Measurements from ENCODE around the gene CHST6. TPM values are rescaled to one million over a fixed set of nuclear protein-coding genes. Genes with fewer than 3 reads are reported as not detected.

CHST6 gene
- polyA plus RNA-seq, 1 donor (not counting 4 experiments of a cell fraction or from before 2014, with no cell fraction given) = 0.14 TPM

DNA sequence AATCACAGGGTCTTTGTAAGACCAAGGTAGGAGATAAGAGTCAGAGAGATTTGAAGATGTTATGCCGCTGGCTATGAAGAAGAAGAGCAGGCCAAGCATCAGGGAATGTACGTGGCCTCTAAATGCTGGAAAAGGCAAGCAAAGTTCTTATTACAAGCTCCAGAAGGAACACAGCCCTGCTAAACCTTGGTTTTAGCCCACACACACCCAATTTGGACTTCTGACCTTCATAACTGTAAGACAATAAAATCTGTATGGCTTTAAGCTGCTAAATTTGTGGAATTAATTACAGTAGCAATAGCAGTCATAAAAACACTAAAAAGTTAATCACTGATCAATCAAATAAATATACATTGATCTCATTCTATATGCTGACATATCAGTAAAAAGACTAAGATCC, 36.8 kb downstream of the CHST6 start:
- H3K4me3 ChIP-seq (ENCODE audit: control insufficient read depth in 2 of 3, extremely low read depth in 1 of 3, insufficient read depth in 2 of 3, low read depth in 1 of 3, low read length in 3 of 3) = no peak overlapping the region
- H3K9me3 ChIP-seq (ENCODE audit: control insufficient read depth, low read depth, low read length) = no peaks in the 10 kb centered on the region
- no peak overlapping the region for H3K27ac ChIP-seq (ENCODE audit: control insufficient read depth, insufficient read depth, low read length)
- dilution Hi-C loops (cut with MboI; ENCODE audit: extremely low pct_ligation_motif_present, low sequenced_read_pairs) = no loop called here
- no peaks in the 10 kb centered on the region for H3K27me3 ChIP-seq (ENCODE audit: control insufficient read depth, extremely low read depth, insufficient read depth, low read length)
- peaks cover 4 to 16% of the 10 kb centered on the region in 2 experiments for H3K36me3 ChIP-seq (ENCODE audit: control insufficient read depth in 2 of 2, extremely low read depth in 1 of 2, insufficient read depth in 2 of 2, low read length in 2 of 2)
- H3K4me2 ChIP-seq (ENCODE audit: control insufficient read depth, extremely low read depth, insufficient read depth, low read depth, low read length) = no peak overlapping the region
- peaks cover 15% of the 10 kb centered on the region for H3K4me1 ChIP-seq (ENCODE audit: control insufficient read depth, extremely low read depth, insufficient read depth, low read length)
- no peaks in the 10 kb centered on the region for H3K9me1 ChIP-seq (ENCODE audit: control insufficient read depth, extremely low read depth, insufficient read depth, low read length)
- DNase-seq (ENCODE audit: low read depth, low spot score) (no peak), FAIRE-seq (no peak)
- H3K9ac ChIP-seq (ENCODE audit: control insufficient read depth, extremely low read depth, insufficient read depth, low read length) = no peak overlapping the region
- TF ChIP-seq, protein P1, sequence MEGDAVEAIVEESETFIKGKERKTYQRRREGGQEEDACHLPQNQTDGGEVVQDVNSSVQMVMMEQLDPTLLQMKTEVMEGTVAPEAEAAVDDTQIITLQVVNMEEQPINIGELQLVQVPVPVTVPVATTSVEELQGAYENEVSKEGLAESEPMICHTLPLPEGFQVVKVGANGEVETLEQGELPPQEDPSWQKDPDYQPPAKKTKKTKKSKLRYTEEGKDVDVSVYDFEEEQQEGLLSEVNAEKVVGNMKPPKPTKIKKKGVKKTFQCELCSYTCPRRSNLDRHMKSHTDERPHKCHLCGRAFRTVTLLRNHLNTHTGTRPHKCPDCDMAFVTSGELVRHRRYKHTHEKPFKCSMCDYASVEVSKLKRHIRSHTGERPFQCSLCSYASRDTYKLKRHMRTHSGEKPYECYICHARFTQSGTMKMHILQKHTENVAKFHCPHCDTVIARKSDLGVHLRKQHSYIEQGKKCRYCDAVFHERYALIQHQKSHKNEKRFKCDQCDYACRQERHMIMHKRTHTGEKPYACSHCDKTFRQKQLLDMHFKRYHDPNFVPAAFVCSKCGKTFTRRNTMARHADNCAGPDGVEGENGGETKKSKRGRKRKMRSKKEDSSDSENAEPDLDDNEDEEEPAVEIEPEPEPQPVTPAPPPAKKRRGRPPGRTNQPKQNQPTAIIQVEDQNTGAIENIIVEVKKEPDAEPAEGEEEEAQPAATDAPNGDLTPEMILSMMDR (optimal IDR thresholded peaks at IDR 0.05 in 1 of 3, IDR thresholded peaks at IDR 0.05 in 1 of 3, conservative IDR thresholded peaks at IDR 0.05 in 1 of 3; ENCODE audit: extremely low read depth in 1 of 3, insufficient read depth in 2 of 3, low read length in 3 of 3) = no peak
- TF ChIP-seq EZH2 (IDR thresholded peaks at IDR 0.05; ENCODE audit: low read length) = no peak
- no peak overlapping the region for H2AFZ ChIP-seq (ENCODE audit: control insufficient read depth, low read length)
- H4K20me1 ChIP-seq (ENCODE audit: control insufficient read depth, extremely low read depth, insufficient read depth, low read length) = peaks cover 17% of the 10 kb centered on the region
- peaks cover 99% of the 10 kb centered on the region for H3K79me2 ChIP-seq (ENCODE audit: control insufficient read depth, insufficient read depth, low read length)

DNA sequence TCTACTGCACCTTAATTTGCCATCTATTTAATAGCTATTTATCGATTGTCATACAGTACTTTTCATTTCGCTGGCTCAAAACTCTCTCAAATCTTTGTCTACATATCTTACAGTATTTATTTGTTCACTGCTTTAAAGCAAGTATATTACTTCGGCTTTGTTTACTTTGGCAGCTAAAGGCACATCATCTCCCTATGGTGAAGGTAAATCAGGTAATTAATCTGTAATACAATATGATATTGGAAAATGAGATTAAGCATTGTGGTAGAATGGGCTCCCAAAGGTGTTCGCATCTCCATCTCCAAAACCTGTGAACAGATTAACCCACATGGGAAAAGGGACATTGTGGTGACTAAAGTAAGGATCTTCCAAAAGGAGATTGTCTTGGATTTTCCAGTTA, 37.2 kb downstream of the CHST6 start:
- H3K9me1 ChIP-seq (ENCODE audit: control insufficient read depth, extremely low read depth, insufficient read depth, low read length) = no peaks in the 10 kb centered on the region
- H3K9ac ChIP-seq (ENCODE audit: control insufficient read depth, extremely low read depth, insufficient read depth, low read length) = no peak overlapping the region
- H3K27me3 ChIP-seq (ENCODE audit: control insufficient read depth, extremely low read depth, insufficient read depth, low read length) = no peaks in the 10 kb centered on the region
- TF ChIP-seq, protein P1 (optimal IDR thresholded peaks at IDR 0.05 in 1 of 3, IDR thresholded peaks at IDR 0.05 in 1 of 3, conservative IDR thresholded peaks at IDR 0.05 in 1 of 3; ENCODE audit: extremely low read depth in 1 of 3, insufficient read depth in 2 of 3, low read length in 3 of 3) = no peak
- no peak for TF ChIP-seq EZH2 (IDR thresholded peaks at IDR 0.05; ENCODE audit: low read length)
- H3K9me3 ChIP-seq (ENCODE audit: control insufficient read depth, low read depth, low read length) = no peaks in the 10 kb centered on the region
- dilution Hi-C loops (cut with MboI; ENCODE audit: extremely low pct_ligation_motif_present, low sequenced_read_pairs) = no loop called here
- peaks cover 14% of the 10 kb centered on the region for H3K4me1 ChIP-seq (ENCODE audit: control insufficient read depth, extremely low read depth, insufficient read depth, low read length)
- H3K4me3 ChIP-seq (ENCODE audit: control insufficient read depth in 2 of 3, extremely low read depth in 1 of 3, insufficient read depth in 2 of 3, low read depth in 1 of 3, low read length in 3 of 3) = no peak overlapping the region
- FAIRE-seq = no peak
- no peak overlapping the region for H2AFZ ChIP-seq (ENCODE audit: control insufficient read depth, low read length)
- no peak for DNase-seq (ENCODE audit: low read depth, low spot score)
- H3K4me2 ChIP-seq (ENCODE audit: control insufficient read depth, extremely low read depth, insufficient read depth, low read depth, low read length) = no peak overlapping the region
- H4K20me1 ChIP-seq (ENCODE audit: control insufficient read depth, extremely low read depth, insufficient read depth, low read length) = peaks cover 18% of the 10 kb centered on the region
- no peak overlapping the region for H3K27ac ChIP-seq (ENCODE audit: control insufficient read depth, insufficient read depth, low read length)
- peaks cover 99% of the 10 kb centered on the region for H3K79me2 ChIP-seq (ENCODE audit: control insufficient read depth, insufficient read depth, low read length)
- H3K36me3 ChIP-seq (ENCODE audit: control insufficient read depth in 2 of 2, extremely low read depth in 1 of 2, insufficient read depth in 2 of 2, low read length in 2 of 2) = peaks cover 4 to 16% of the 10 kb centered on the region in 2 experiments

Measured in keratinocyte (primary cell).